Measurements from ENCODE around the gene ZSCAN23.
"Not testable (repeated sequence)": the region's sequence is repeated elsewhere in the genome, so short reads cannot be mapped to it uniquely, and the experiment has no call there.

DNA sequence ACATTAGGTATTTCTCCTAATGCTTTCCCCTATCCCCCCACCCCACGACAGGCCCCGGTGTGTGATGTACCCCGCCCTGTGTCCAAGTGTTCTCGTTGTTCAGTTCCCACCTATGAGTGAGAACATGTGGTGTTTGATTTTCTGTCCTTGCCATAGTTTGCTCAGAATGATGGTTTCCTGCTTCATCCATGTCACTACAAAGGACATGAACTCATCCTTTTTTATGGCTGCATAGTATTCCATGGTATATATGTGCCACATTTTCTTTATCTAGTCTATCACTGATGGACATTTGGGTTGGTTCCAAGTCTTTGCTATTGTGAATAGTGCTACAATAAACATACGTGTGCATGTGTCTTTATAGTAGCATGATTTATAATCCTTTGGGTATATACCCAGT lies 39.4 kb downstream of the ZSCAN23 start:
- TF ChIP-seq EZH2phosphoT487 (IDR thresholded peaks at IDR 0.05; ENCODE audit: borderline replicate concordance), result not testable (repeated sequence)
- TF ChIP-seq, protein P1, sequence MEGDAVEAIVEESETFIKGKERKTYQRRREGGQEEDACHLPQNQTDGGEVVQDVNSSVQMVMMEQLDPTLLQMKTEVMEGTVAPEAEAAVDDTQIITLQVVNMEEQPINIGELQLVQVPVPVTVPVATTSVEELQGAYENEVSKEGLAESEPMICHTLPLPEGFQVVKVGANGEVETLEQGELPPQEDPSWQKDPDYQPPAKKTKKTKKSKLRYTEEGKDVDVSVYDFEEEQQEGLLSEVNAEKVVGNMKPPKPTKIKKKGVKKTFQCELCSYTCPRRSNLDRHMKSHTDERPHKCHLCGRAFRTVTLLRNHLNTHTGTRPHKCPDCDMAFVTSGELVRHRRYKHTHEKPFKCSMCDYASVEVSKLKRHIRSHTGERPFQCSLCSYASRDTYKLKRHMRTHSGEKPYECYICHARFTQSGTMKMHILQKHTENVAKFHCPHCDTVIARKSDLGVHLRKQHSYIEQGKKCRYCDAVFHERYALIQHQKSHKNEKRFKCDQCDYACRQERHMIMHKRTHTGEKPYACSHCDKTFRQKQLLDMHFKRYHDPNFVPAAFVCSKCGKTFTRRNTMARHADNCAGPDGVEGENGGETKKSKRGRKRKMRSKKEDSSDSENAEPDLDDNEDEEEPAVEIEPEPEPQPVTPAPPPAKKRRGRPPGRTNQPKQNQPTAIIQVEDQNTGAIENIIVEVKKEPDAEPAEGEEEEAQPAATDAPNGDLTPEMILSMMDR (conservative IDR thresholded peaks at IDR 0.05; ENCODE audit: low read length), result not testable (repeated sequence)
